Tibial nerve (tissue), 3 donors: ENCODE measurements around the gene DHX16.
A peak's percentile ranks its signal among the peaks of the same experiment; 100 is the strongest.

Experiments
- POLR2A ChIP-seq, 2 donors: fragments of 450-650 bp; IDR thresholded peaks; one replicate each; pipeline ENCODE4 v1.6.1; 2017; ENCODE audit warnings: antibody characterized with exemption in 2 of 2, mild to moderate bottlenecking in 2 of 2, moderate library complexity in 2 of 2
- TF ChIP-seq, protein P1 (sequence below), 5 experiments: fragments of 200-600 bp in 3 of 5; fragments of 450-650 bp in 2 of 5; sonication (generic) in 3 of 5; IDR thresholded peaks; one replicate each; pipeline ENCODE4 v1.5.1; 2016 to 2019; ENCODE audit warnings: antibody characterized with exemption in 5 of 5, mild to moderate bottlenecking in 3 of 5, moderate library complexity in 2 of 5

DNA sequence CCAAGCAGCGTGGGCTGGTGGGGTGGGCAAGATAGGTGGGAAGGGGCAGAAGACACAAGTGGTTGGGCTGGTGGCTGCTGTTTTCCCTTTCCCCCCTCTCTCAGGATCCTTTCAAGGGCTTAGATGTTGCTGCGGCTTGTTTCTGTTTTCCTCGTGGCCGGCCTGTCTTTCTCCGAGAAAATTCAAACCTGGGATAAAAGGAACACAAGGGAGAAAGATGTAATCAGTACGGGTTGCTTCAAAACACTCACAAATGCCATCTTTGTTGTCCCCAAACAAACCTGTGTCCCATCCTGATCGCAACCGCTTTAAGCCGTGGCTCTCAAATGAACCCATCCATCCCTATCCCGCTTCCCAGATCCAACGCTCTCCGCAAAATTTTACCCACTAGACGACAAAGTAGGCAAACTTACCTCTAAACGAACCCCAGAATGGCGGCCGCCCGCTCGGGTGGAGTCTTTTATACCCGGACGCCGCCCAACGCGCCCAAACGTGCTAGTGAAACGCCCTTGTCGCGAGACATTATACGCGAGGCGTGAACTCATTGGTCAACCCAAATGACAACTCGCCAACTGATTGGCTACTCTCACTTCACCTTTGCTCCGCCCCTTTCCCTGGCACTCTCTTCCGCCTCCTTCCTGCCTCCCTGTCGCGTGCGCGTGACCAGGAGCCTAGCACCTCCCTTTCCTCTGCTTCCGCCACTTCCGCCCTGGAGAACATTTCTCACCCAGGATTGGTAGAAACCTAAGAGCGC, 55.8 kb downstream of the DHX16 start, which contains the start of gene PPP1R10:
- TF ChIP-seq POLR2A (IDR thresholded peaks at IDR 0.05), result peak; percentile 100
- TF ChIP-seq, protein P1, sequence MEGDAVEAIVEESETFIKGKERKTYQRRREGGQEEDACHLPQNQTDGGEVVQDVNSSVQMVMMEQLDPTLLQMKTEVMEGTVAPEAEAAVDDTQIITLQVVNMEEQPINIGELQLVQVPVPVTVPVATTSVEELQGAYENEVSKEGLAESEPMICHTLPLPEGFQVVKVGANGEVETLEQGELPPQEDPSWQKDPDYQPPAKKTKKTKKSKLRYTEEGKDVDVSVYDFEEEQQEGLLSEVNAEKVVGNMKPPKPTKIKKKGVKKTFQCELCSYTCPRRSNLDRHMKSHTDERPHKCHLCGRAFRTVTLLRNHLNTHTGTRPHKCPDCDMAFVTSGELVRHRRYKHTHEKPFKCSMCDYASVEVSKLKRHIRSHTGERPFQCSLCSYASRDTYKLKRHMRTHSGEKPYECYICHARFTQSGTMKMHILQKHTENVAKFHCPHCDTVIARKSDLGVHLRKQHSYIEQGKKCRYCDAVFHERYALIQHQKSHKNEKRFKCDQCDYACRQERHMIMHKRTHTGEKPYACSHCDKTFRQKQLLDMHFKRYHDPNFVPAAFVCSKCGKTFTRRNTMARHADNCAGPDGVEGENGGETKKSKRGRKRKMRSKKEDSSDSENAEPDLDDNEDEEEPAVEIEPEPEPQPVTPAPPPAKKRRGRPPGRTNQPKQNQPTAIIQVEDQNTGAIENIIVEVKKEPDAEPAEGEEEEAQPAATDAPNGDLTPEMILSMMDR (IDR thresholded peaks at IDR 0.05), result peak in 1 of 5 experiments; percentile 18
